Peyer's patch (tissue), 4 donors: ENCODE results near the gene SNX9. TPM values are rescaled to one million over a fixed set of nuclear protein-coding genes. Genes with fewer than 3 reads are reported as not detected.
"Not testable (repeated sequence)": the region's sequence is repeated elsewhere in the genome, so short reads cannot be mapped to it uniquely, and the experiment has no call there.

Experiments used
- DNase-seq, 3 donors: peaks; one replicate each; pipeline ENCODE4 v3.0.0-alpha.2; 2017 to 2019
- H3K27ac ChIP-seq, 4 donors: fragments of 200-600 bp; sonication (generic); one replicate each; pipeline ENCODE4 v1.5.1; 2016 to 2019
- H3K27me3 ChIP-seq, 2 donors: fragments of 200-600 bp; sonication (generic); one replicate each; pipeline ENCODE4 v1.5.1; 2019
- H3K36me3 ChIP-seq, 3 donors: fragments of 200-600 bp; sonication (generic); one replicate each; pipeline ENCODE4 v1.5.1; 2016 to 2019
- H3K4me1 ChIP-seq, 4 donors: fragments of 200-600 bp; sonication (generic); one replicate each; pipeline ENCODE4 v1.5.1; 2016 to 2019
- H3K4me3 ChIP-seq, 4 donors: fragments of 200-600 bp; sonication (generic); 1 replicate in 3 of 4; 2 replicates in 1 of 4; pipeline ENCODE4 v1.5.1; 2016 to 2019; ENCODE audit warnings: mild to moderate bottlenecking in 1 of 4
- H3K9me3 ChIP-seq, 4 donors: fragments of 200-600 bp; sonication (generic); one replicate each; pipeline ENCODE4 v1.5.1; 2016 to 2019; ENCODE audit warnings: mild to moderate bottlenecking in 1 of 4
- CTCF ChIP-seq, 6 experiments: fragments of 450-650 bp in 4 of 6; fragments of 200-600 bp in 2 of 6; sonication (generic) in 1 of 6; IDR thresholded peaks; one replicate each; pipeline ENCODE4 v1.5.1; 2017 to 2019; ENCODE audit warnings: antibody characterized with exemption in 6 of 6, mild to moderate bottlenecking in 3 of 6, moderate library complexity in 1 of 6
- POLR2A ChIP-seq, 2 donors: fragments of 450-650 bp; IDR thresholded peaks; one replicate each; pipeline ENCODE4 v1.5.1; 2017; ENCODE audit warnings: antibody characterized with exemption in 2 of 2, mild to moderate bottlenecking in 2 of 2, moderate library complexity in 2 of 2
- total RNA-seq, 4 donors: library from RNA; depleted of rRNA; stranded (reverse); fragments of >200 nt; gene quantifications; one replicate each; pipeline ENCODE4 v1.1.0, GENCODE V29; 2016

SNX9 gene
- total RNA-seq, 4 donors from 2014 or later, result 49.8 to 59.1 (median 52.5) TPM

GRCh38 chr6:157788180-157788579 is 34.9 kb upstream of the SNX9 start:
- TF ChIP-seq CTCF (IDR thresholded peaks at IDR 0.05) (no peak), POLR2A (IDR thresholded peaks at IDR 0.05) (no peak)
- no peak for DNase-seq
- Histone ChIP-seq H3K4me1 (no peaks in the 10 kb centered on the region), H3K9me3 (no peaks in the 10 kb centered on the region), H3K27ac (no peak overlapping the region), H3K36me3 (no peaks in the 10 kb centered on the region), H3K27me3 (no peaks in the 10 kb centered on the region), H3K4me3 (no peak overlapping the region)

- H3K36me3 ChIP-seq, result no peaks in the 10 kb centered on the region
- no peaks in the 10 kb centered on the region for H3K4me1 ChIP-seq
- H3K27ac ChIP-seq, result no peak overlapping the region
- no peak for TF ChIP-seq CTCF (IDR thresholded peaks at IDR 0.05)
- TF ChIP-seq POLR2A (IDR thresholded peaks at IDR 0.05), result no peak
- no peaks in the 10 kb centered on the region for H3K9me3 ChIP-seq
- no peaks in the 10 kb centered on the region for H3K27me3 ChIP-seq
- no peak overlapping the region for H3K4me3 ChIP-seq
- DNase-seq, result no peak
Observed at GRCh38 chr6:157789297-157789696, 33.7 kb upstream of the SNX9 start.

- no peak for DNase-seq
Observed at GRCh38 chr6:157789861-157790260, 33.2 kb upstream of the SNX9 start.

GRCh38 chr6:157790548-157791160 is 32.4 kb upstream of the SNX9 start:
- no peak for TF ChIP-seq CTCF (IDR thresholded peaks at IDR 0.05)
- no peak for TF ChIP-seq POLR2A (IDR thresholded peaks at IDR 0.05)
- H3K4me3 ChIP-seq, result no peak overlapping the region
- no peaks in the 10 kb centered on the region for H3K36me3 ChIP-seq
- H3K27me3 ChIP-seq, result no peaks in the 10 kb centered on the region
- H3K27ac ChIP-seq, result no peak overlapping the region
- H3K9me3 ChIP-seq, result no peaks in the 10 kb centered on the region
- no peaks in the 10 kb centered on the region for H3K4me1 ChIP-seq
- DNase-seq, result no peak

More at GRCh38 chr6:157789861-157790260, 33.2 kb upstream of the SNX9 start:
- H3K36me3 ChIP-seq, result no peaks in the 10 kb centered on the region
- H3K4me1 ChIP-seq, result no peaks in the 10 kb centered on the region
- H3K27ac ChIP-seq, result no peak overlapping the region
- H3K4me3 ChIP-seq, result no peak overlapping the region
- no peaks in the 10 kb centered on the region for H3K9me3 ChIP-seq
- TF ChIP-seq CTCF (IDR thresholded peaks at IDR 0.05) (no peak), POLR2A (IDR thresholded peaks at IDR 0.05) (no peak)
- no peaks in the 10 kb centered on the region for H3K27me3 ChIP-seq

GRCh38 chr6:157791450-157791849 is 31.6 kb upstream of the SNX9 start:
- Histone ChIP-seq H3K27me3 (no peaks in the 10 kb centered on the region), H3K4me3 (no peak overlapping the region), H3K27ac (no peak overlapping the region), H3K36me3 (no peaks in the 10 kb centered on the region), H3K4me1 (no peaks in the 10 kb centered on the region), H3K9me3 (no peaks in the 10 kb centered on the region)
- DNase-seq, result no peak
- TF ChIP-seq POLR2A (IDR thresholded peaks at IDR 0.05), result no peak
- no peak for TF ChIP-seq CTCF (IDR thresholded peaks at IDR 0.05)

GRCh38 chr6:157792671-157793070 is 30.4 kb upstream of the SNX9 start:
- no peaks in the 10 kb centered on the region for H3K27me3 ChIP-seq
- no peaks in the 10 kb centered on the region for H3K4me1 ChIP-seq
- no peaks in the 10 kb centered on the region for H3K36me3 ChIP-seq
- no peak overlapping the region for H3K4me3 ChIP-seq
- no peak overlapping the region for H3K27ac ChIP-seq
- DNase-seq, result no peak
- no peak for TF ChIP-seq POLR2A (IDR thresholded peaks at IDR 0.05)
- no peak for TF ChIP-seq CTCF (IDR thresholded peaks at IDR 0.05)
- no peaks in the 10 kb centered on the region for H3K9me3 ChIP-seq

- H3K27ac ChIP-seq, H3K27me3 ChIP-seq: not testable (repeated sequence)
Observed at GRCh38 chr6:157794012-157794411, 29.0 kb upstream of the SNX9 start.

More at GRCh38 chr6:157794012-157794411, 29.0 kb upstream of the SNX9 start:
- not testable (repeated sequence) for DNase-seq, H3K4me3 ChIP-seq, H3K9me3 ChIP-seq, H3K4me1 ChIP-seq, H3K36me3 ChIP-seq
